Measurements from ENCODE around the gene MSRB1.
A peak's percentile ranks its signal among the peaks of the same experiment; 100 is the strongest.
"Not testable (repeated sequence)": the region's sequence is repeated elsewhere in the genome, so short reads cannot be mapped to it uniquely, and the experiment has no call there.

MSRB1 gene

DNA sequence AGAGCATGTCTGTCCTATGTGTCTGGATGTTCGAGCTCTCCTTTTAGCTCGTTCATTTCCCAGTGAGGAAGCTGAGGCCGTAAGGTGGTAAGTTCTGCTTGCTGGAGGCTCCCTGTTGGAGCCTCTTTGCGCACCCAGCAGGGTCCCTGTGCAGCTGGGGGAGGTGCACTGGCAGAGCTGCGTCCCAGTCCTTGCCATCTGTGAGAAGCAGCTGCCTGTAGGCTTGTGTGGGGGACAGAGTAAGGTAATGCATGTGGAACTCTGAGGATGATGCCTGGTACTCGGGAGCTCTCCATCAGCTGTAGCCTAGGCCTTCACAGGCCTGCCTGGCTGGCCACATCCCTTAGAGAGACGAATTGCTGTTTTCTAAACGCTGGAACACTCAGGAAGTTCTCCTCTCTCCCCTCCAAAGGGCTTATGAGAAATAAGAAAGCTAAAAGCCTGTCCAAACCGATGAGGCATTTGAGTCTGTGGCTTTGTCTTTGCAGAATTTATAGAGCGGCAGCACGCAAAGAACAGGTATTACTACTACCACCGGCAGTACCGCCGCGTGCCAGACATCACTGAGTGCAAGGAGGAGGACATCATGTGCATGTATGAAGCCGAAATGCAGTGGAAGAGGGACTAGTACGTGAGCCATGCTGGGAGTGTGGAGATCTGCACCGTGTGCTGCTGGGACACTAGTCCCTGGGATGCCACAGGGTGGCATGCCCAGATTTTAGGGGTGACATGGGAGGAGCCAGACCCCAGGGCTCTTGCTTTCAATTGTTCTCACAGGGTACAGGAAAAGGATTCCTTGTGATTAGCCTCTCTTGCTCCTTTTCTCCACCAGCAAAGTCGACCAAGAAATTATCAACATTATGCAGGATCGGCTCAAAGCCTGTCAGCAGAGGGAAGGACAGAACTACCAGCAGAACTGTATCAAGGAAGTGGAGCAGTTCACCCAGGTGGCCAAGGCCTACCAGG lies 17.9 kb upstream of the MSRB1 start:
- DNase-seq = peak; percentile 53

DNA sequence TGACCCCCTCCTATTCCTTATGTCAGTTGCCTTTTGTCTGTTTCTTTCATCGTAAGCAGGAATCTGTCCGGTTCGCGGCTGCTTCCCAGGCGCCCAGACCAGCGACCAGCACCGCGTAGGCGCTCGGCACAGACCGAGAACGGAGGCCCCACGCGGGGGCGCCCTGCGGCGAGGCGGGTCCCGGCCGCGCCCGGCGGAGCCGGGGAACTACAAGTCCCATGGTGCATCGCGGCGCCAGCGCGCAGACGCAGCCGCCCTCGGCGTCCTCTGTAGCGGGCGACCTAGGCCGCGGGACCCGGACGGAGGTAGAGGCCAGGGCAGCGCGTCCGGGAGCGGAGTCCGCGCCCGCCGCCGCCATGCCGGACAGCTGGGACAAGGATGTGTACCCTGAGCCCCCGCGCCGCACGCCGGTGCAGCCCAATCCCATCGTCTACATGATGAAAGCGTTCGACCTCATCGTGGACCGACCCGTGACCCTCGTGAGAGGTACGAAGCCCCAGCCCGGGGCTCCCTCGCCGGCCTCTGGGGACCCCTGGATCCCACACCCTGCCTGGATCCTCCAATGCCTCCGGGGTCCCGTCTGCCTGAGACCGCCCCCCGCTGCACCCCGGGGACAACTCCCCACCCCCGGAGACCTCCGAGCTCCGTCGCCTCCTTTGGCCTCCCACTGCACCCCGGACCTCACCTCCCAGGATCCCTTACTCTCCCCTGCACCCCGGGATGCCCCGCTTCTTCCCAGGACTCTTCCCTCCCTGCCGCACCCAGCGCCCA lies 16.5 kb upstream of the MSRB1 start, which contains the start of gene NDUFB10:
Gene NDUFB10, plus strand, starts transcription at position 270 of the 771 bp plus-strand sequence. Its CDS starts 87 bp downstream, at position 357.
- peak; percentile 89 for DNase-seq

DNA sequence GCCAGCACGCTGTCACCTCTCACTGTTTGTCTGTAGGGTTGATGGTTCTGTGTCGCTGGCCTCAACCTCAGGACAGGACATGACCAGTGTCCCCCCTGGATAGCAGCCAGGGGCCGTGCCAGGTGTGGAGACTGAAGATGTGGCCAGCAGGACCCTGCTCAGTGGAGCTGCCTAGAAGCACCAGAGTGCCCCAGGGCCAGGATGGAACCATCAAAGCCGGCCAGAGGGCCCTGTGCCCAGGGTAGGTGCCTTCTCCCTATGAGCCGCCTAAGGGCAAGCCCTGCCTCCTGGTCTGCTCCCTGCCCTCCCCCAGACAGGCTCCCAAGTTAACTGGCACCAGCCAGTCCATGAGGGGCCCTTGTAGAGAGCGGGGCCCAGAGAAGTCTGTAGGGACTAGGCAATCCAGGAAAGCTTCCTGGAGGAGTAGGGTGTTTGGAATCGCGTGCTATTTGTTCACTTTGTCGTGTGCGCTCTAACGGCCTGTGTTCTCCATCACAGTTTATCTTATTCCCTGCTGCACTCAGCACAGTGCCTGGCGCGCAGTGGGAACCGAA lies 15.8 kb upstream of the MSRB1 start:
- DNase-seq = no peak

DNA sequence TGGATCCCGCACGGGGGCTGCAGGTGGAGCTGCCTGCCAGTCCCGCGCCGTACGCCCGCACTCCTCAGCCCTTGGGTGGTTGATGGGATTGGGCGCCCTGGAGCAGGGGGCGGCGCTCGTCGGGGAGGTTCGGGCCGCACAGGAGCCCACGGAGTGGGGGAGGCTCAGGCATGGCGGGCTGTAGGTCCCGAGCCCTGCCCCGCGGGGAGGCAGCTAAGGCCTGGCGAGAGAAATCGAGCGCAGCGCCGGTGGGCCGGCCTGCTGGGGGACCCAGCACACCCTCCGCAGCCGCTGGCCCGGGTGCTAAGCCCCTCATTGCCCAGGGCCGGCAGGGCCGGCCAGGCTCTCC lies 15.1 kb upstream of the MSRB1 start:
- not testable (repeated sequence) for DNase-seq

DNA sequence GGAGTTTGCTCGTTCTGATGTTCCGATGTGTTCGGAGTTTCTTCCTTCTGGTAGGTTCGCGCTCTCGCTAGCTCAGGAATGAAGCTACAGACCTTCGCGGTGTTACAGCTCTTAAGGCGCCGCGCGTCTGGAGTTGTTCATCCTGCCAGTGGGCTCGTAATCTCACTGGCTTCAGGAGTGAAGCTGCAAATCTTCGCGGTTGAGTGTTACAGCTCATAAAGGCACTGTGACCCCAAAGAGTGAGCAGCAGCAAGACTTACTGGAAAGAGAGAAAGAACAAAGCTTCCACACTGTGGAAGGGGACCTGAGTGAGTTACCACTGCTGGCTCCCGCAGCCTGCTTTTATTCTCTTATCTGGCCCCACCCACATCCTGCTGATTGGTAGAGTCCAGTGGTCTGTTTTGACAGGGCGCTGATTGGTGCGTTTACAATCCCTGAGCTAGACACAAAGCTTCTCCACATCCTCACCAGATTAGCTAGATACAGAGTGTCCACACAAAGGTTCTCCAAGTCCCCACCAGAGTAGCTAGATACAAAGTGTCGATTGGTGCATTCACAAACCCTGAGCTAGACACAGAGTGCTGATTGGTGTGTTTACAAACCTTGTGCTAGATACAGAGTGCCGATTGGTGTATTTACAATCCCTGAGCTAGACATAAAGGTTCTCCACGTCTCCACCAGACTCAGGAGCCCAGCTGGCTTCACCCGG lies 14.6 kb upstream of the MSRB1 start:
- not testable (repeated sequence) for DNase-seq

DNA sequence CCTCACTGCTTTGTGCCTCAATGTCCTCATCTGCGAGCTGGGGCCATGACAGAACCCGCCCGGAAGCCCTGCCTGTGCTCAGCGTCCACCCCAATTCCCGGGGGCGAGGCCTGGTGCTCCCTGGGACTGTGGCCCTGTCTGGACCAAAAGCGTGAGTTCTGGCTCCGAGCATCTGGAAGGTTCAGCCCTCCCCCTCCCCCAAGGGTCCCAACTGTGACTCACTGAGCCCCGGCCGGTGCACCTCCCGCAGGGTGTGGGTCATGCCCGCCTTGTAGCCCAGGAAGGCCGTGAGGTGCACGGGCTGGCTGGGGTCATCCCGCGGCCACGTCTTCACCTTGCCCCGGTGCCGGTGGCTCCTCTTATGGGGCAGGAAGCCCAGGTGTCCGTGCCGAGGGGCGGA lies 10.7 kb upstream of the MSRB1 start:
- DNase-seq = no peak

DNA sequence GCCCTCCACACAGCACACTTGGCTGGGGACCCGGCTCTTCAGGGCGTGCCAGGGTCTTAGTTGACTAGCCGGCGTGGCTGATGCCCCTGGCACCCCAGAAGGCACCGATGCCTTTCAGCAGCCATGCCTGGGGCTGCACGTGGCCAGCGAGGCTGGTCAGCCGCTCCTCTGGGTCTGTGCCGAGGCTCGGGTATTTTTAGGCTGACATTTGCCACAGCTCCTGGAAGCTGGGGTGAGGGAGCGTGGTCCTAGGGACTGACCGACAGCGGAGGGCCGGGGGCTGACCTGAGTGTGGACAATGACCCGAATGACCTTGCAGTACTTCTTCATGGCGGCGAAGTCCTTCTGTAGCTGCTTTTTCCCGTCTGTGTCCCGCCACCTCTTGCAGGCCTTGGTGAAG lies 7.6 kb upstream of the MSRB1 start:
- no peak for DNase-seq

DNA sequence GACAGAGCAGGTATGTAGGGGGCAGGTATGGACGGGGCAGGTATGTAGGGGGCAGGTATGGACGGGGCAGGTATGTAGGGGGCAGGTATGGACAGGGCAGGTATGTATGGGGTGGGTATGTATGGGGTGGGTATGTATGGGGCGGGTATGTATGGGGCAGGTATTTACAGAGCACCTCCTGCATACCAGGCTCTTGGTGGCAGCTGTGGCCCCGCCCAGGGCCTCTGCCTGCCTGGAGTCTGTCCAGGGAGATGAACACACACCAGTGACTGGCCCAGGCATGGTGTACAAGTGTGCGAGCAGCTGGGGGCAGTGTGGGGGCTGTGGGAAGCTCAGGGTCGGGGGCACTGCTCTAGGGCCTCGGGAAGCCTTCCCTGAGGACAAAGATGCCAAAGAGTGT lies 7.0 kb upstream of the MSRB1 start:
- DNase-seq = no peak

DNA sequence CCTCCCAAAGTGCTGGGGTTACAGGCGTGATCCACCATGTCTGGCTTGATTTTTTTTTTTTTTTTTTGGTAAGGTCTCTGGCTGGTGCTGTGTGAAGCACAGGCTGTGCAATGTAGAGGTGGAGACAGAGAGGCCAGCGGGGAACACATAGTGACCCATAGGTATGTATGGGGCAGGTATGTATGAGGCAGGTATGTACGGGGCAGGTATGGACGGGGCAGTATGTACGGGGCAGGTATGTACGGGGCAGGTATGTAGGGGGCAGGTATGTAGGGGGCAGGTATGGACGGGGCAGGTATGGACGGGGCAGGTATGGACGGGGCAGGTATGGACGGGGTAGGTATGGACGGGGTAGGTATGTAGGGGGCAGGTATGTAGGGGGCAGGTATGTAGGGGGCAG lies 6.5 kb upstream of the MSRB1 start:
- DNase-seq = no peak

DNA sequence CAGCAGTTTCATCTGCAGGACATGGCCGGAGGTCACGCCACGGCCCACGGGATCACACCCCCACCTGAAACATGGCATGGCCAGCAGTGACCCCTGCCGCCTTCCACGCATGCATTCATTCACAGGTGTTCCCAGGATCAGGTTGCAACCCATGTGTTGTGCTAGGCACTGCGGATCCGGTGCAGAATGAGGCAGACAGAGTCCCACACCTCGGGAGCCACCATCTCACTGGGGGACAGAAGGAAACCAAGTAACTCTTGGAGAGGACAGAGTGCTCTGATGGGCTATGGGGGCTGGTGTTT lies 4.3 kb upstream of the MSRB1 start:
- DNase-seq = no peak

DNA sequence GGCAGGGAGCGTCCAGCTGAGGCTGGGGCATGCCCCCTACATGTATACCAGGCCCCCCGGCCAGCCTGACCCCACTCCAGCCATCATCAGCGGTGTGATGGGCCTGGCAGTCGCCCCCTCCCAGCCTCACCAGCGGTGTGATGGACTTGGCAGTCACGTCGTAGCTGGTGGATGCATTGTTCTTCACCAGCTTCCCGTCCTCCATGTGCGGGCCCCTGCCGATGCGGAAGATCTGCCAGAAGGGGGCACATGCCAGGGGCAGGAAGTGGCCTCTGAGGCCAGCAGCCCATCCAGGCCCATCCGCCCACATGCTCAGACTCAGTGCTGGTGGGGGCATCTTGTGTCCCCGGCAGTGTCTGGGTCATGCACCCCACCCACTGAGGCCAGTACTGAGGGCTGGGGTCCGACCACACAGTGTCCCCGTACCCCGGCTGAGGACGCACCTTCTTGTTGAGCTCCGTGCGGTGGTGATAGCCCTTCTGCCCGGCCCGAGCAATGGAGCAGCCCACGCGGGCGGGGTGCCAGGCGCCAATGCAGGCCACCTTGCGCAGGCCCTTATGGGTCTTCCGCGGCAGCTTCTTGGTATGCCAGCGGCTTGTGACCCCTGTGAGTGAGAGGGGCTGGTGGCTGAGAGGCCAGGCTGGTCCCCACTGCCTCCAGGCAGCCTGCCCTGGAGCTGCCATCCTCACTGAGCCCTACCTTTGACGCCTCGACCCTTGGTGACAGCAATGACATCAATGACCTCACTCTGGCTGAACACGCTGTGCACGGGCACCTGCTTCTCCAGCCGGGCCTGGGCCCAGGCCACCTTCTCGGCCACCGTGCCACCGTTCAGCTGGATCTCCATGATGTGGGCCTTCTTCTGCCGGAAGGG lies 3.7 kb upstream of the MSRB1 start:
- DNase-seq = no peak

DNA sequence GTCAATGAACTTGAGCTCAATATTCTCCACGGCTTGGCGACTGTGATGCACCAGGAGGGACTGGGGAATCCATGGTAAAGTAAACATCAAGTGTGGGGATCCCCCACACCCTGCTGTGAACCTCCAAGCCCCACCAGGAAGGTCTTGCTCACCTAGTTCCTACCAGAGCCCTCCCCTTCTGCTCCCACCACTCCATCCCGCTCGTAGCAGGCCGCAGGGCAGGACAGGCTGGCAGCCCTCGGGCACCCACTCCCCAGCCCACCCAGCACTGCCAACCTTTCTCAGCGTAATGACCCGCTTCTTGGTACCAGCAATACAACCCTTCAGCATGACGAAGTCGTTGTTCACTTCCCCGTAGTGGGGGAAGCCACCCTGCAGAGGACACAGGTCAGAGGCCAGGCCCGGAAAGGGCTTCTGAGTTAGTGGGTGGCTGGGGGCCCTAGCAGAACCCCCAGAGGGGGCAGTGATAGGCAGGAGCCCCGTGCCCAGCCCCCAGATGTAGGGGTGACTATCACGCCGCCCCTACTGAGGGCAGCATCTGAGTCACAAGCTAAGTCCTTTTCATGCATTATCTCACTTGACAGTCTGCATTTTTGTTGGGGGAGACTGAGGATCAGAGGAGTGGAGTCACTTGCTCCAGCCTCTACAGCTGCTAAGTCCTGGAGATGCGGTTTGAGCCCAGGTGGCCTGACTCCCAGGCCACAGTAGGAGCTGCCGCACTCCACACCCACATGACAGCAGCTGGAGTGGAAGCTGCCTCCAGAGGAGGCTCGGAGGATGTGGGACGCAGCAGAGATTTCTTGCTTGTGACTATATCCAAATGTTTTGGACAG lies 2.8 kb upstream of the MSRB1 start:
- DNase-seq = no peak

DNA sequence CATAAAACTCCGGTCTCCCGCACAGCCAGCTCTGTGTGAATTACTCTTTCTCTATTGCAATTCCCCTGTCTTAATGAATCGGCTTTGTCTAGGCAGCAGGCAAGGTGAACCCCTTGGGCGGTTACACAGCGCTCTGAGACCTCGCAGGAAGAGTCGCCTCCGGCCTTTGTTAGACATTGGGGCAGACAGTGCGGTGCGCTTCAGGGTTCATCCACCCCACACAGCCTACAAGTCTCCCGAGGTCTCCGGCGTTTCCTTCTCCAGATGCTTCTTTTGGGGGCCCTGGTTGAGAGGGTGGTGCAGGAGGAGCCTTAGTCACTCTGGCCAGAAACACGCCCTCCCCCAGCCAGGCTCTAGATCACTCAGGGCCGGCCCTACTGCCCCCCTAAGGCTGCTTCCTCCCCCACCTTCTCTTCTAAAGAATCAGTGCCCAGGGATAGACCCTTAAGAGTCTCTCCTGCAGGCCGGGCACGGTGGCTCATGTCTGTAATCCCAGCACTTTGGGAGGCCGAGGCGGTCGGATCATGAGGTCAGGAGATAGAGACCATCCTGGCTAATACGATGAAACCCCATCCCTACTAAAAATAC lies 1.7 kb upstream of the MSRB1 start:
- no peak for DNase-seq

DNA sequence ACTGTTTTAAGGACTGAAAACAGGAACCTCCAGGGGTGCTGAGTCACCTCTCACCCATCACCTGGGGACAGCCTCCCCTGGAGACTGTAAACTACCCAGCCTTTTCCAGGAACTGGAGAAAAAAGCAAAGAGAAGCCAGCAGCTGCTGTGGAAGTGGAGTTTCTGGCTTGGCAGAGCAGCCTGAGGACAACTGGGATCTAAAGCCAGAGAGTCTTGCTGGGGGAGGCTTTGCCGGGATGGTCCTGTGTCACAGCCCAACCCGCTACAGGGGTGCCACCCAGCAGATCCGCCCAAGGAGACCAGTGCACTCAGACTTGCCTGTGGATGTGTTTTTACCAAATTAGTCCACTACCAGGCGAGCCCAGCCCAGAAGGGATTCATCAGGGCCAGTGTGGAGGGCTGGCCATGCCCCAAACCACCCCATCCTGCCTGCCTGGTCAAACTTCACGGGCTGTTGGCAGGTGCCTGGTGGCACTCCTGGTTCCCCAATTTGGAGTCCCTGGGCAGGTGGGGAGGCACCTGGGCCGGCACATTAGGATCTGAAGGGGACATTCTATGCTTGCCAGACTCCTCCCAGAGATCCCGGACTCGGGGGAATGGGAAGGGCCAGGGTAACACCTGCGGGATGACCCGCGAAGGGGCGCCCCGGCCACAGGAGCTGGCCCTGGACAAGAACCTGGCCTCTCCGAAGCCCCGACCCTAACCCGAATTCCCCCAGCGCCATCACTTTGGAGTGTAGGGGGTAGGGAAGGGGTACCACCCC lies 771 bp downstream of the MSRB1 start:
- no peak for DNase-seq

DNA sequence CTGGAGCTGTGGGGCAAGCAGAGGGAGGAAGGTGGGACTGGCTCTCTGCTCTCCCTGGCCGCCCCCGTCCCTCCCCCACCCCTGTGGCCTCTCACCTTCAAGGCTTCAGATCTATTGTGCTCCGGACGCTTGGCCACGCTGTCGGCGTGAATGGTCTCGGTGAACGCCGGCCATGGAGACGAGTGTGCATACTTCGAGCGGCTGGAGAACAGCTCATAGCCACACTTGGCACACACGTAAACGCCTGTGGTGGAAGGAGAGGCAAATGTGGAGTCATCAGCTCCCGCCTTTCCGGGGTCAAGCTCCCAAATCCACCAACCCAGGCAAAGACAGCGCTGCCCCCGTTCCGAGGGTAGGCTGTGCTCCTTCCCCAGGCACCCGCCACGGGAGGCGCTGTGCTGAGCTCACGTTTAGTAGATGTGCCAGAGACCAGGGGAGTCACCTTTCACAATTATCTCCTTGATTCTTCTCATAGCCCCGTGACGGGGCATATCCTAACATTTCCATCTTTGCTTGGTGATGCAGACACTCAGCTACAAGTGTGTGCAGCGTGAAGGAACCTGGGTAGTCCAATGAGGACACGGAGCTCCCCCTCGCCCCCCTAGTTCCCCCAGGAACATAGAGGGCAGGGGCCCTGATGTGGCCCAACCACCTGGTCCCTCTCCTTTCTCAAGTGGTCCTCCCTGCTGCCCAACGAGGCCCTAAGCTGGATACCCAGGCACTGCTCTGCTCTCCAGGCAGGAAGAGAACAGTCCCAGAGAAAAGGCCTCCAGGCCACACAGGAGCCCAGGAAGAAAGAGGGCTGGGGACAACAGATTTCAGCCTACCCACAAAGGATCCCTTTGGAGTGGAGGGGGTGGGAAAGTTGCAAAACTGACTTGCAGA lies 1.6 kb downstream of the MSRB1 start:
- DNase-seq = peak; percentile 49

DNA sequence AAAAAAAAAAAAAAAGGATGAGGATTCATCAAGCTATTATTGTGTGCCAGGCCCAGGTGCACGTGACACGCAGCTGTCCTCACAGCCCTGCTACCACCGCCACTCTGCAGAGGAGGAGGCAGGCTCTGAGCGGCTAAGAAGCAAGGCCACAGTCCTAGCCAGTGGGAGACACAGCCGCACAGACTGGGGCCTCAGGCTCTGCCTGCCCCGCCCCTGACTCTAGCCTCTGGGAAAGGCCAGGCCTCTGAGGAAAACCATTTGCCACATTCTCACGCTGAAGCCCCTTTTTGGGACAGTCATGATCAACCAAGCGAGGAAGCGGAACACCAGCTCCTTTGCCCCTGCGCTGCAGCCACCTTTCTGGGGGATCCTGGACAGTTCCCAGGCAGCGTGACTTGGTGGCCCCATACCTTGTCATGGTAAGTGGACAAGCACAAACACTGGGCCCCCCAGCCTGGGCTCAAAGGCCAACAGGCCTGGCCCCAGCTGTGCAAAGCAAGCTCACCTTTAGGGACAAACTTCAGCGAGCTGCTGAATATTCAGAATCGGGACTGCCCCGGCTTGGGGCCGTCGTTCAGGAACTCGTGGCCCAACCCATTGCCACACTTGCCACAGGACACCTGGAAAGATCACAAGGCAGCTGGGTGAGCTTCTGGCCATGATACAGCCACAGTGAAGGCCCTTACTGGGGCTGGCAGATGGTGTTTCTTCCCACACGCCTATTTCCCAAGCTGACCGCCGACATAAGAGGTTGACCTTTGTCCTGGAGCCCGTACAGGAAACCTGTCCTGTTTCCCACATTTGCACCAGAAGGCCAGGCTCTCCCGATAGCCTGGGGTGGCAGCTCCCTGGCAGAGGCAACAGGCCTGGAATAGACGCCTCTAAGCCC lies 2.5 kb downstream of the MSRB1 start:
- DNase-seq = no peak

DNA sequence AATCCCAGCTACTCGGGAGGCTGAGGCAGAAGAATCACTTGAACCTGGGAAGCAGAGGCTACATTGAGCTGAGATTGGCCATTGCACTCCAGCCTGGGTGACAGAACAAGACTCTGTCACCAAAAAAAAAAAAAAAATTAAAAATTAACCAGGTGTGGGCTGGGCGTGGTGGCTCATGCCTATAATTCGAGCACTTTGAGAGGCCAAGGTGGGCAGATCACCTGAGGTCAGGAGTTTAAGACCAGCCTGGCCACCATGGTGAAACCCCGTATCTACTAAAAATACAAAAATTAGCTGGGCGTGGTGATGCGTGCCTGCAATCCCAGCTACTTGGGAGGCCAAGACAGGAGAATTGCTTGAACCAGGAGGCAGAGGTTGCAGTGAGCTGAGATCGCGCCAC lies 3.2 kb downstream of the MSRB1 start:
- DNase-seq = not testable (repeated sequence)

DNA sequence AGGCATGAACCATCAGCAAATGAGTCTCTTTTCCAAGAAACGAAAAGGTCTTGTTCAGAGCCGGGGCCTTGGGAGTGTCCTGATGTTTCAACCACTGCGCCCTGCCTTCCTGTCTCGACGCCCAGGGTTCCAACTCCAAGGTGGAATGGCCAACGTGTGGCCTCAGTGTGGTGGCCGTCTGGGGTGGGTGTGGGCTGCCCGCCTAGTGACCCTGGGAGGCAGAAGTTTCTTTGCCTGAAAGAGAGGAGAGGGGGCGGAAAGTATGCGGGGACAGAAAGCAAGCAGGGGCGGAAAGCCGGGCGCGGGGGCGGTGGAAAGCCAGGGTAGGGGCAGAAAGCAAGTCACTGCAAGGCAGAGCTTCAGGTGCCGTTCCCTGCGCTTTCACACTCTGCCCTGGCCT lies 4.1 kb downstream of the MSRB1 start:
- DNase-seq = no peak

Measured in fibroblast of skin of right biceps (primary cell).